Measurements from ENCODE around the gene MRPS18A.
"Not testable (repeated sequence)": the region's sequence is repeated elsewhere in the genome, so short reads cannot be mapped to it uniquely, and the experiment has no call there.

Gene MRPS18A

DNA sequence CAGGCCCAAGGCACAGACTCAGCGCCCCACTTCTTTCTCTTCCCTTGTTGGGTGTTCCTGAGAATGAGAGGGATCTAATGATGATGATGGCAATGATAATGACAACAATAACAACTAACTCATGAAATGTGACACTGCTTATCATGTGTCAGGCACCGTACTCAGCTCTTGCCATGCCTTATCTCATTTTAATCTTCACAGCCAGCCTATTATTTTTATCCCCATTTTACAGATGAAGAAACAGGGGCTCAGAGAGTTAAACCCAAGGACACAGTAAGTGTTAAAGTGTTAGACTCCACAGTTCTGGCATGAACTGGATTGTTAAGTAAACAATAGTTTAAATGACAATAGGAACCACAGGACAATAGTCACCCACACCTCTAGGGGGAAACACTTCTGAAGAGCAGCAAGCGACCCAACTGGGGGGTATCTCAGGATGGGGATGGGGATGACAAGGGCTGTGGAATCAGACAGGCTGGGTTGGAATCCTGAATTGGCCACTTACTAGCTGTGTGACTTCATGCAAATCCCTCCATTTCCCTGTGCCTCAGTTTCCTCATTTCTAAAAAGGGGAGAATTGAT lies 30.3 kb downstream of the MRPS18A start:
- DNase-seq (ENCODE audit: low read depth): no peak
- H3K4me3 ChIP-seq (ENCODE audit: low read length): no peak overlapping the region
- TF ChIP-seq, protein P1, sequence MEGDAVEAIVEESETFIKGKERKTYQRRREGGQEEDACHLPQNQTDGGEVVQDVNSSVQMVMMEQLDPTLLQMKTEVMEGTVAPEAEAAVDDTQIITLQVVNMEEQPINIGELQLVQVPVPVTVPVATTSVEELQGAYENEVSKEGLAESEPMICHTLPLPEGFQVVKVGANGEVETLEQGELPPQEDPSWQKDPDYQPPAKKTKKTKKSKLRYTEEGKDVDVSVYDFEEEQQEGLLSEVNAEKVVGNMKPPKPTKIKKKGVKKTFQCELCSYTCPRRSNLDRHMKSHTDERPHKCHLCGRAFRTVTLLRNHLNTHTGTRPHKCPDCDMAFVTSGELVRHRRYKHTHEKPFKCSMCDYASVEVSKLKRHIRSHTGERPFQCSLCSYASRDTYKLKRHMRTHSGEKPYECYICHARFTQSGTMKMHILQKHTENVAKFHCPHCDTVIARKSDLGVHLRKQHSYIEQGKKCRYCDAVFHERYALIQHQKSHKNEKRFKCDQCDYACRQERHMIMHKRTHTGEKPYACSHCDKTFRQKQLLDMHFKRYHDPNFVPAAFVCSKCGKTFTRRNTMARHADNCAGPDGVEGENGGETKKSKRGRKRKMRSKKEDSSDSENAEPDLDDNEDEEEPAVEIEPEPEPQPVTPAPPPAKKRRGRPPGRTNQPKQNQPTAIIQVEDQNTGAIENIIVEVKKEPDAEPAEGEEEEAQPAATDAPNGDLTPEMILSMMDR (IDR thresholded peaks at IDR 0.05; ENCODE audit: insufficient read depth, low read depth, low read length, missing control alignments): no peak

- not testable (repeated sequence) for DNase-seq (ENCODE audit: low read depth); H3K4me3 ChIP-seq (ENCODE audit: low read length)
Observed at GRCh38 chr6:43652822-43653221, 34.8 kb downstream of the MRPS18A start.

DNA sequence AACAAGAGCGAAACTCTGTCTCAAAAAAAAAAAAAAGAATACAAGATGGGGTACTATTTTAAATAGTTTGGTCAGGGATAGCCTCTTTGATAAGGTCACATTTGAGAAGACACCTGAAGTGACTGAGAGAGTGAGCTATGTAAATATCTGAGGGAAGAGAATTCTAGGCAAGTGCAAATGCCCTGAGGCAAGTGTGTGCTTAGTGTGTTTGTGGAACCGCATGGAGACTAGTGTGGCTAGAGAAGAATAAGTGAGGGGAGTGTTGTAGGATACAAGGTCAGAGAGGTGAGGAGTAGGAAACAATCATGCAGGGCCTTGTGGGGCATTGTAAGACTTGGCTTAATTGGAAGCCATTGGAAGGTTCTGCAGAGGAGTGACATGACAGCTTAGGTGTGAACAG lies 39.3 kb downstream of the MRPS18A start:
- TF ChIP-seq, protein P1 (IDR thresholded peaks at IDR 0.05; ENCODE audit: insufficient read depth, low read depth, low read length, missing control alignments): no peak
- no peak for DNase-seq (ENCODE audit: low read depth)
- no peak overlapping the region for H3K4me3 ChIP-seq (ENCODE audit: low read length)

DNA sequence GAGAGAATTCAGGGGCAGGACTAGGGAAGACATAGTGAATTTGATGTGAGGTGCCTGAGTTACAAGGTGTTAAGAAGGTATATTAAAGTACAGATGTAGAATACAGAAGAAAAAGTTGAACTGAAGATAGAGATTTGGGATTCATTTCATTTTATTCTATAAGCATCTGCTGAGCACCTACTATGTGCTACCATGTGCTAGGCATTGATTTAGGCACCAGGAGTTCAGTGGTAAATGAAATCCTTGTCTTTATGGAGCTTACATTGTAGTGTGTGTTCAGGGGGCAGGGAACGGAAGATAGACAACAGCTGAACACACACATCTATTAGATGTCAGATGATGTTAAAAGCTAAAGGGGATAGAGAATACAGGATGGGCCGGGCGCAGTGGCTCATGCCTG lies 40.0 kb downstream of the MRPS18A start:
- DNase-seq (ENCODE audit: low read depth): no peak
- H3K4me3 ChIP-seq (ENCODE audit: low read length): no peak overlapping the region
- TF ChIP-seq, protein P1 (IDR thresholded peaks at IDR 0.05; ENCODE audit: insufficient read depth, low read depth, low read length, missing control alignments): no peak

DNA sequence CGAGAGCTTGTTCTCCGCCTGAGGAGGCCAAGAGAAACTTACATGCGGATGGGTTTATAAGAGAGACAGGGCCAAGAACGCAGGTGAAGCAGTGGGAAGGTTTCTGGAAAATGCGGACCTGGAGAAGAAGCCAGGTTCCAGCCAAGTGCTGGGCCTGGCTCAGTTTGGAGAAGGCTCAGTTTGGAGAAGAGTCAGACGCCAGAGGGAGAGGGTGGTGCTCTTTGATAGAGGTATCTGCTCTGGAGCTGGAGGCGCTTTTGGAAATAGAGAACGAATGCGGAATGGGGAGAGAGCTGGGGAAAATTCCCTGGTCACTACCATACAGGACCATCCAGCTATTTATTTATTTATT lies 42.0 kb downstream of the MRPS18A start:
- TF ChIP-seq, protein P1 (IDR thresholded peaks at IDR 0.05; ENCODE audit: insufficient read depth, low read depth, low read length, missing control alignments): no peak
- peak overlapping the region; percentile 25 for H3K4me3 ChIP-seq (ENCODE audit: low read length)
- DNase-seq (ENCODE audit: low read depth): no peak

DNA sequence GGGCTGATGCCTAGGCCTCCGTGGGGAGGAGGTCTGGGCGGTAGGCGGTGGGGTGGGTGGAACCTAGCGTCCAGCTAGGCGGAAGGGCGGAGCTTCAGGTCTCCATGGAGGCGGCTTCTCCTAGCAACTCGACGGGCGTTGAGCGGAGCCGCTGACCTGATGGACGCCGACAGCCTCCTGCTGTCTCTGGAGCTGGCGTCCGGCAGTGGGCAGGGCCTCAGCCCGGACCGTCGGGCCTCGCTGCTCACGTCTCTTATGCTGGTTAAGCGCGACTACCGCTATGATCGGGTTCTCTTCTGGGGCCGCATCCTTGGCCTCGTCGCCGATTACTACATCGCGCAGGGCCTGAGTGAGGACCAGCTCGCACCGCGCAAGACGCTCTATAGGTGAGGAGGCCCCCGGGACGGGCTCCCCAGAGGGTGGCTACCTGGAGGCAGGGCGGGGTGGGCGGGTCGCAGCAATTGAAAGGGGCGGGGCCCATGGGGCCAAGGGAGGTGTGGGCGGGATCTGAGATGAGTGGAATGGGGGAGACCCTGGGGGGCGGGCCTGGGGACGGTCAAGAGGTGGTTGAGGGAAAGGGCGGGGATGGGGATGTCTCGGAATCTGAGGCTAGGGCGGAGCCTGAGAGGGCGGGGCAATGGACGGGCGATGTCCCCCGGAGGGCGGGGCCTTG lies 42.5 kb downstream of the MRPS18A start, which contains the start of gene RSPH9:
Gene RSPH9 (plus strand): TSS at position 97 of the 673 bp plus-strand sequence. CDS start 63 bp downstream, at position 160.
- DNase-seq (ENCODE audit: low read depth): peak; percentile 58
- TF ChIP-seq, protein P1 (IDR thresholded peaks at IDR 0.05; ENCODE audit: insufficient read depth, low read depth, low read length, missing control alignments): no peak

GRCh38 chr6:43639984-43640800 lies 47.4 kb downstream of the MRPS18A start:
- TF ChIP-seq, protein P1 (IDR thresholded peaks at IDR 0.05; ENCODE audit: insufficient read depth, low read depth, low read length, missing control alignments): no peak
- no peak overlapping the region for H3K4me3 ChIP-seq (ENCODE audit: low read length)
- peak; percentile 14 for DNase-seq (ENCODE audit: low read depth)

More for the DNA sequence above, 42.5 kb downstream of the MRPS18A start, which contains the start of gene RSPH9:
- H3K4me3 ChIP-seq (ENCODE audit: low read length): peak within 1 kb of the TSS; percentile 25
